Peyer's patch (tissue), 4 donors: Measurements from ENCODE around the gene C1orf122. TPM values are rescaled to one million over a fixed set of nuclear protein-coding genes. Genes with fewer than 3 reads are reported as not detected.
A peak's percentile ranks its signal among the peaks of the same experiment; 100 is the strongest.

Source experiments
- DNase-seq, 3 donors: peaks; one replicate each; pipeline ENCODE4 v3.0.0-alpha.2; 2017 to 2019
- H3K27ac ChIP-seq, 4 donors: fragments of 200-600 bp; sonication (generic); one replicate each; pipeline ENCODE4 v1.5.1; 2016 to 2019
- H3K27me3 ChIP-seq, 2 donors: fragments of 200-600 bp; sonication (generic); one replicate each; pipeline ENCODE4 v1.5.1; 2019
- H3K36me3 ChIP-seq, 3 donors: fragments of 200-600 bp; sonication (generic); one replicate each; pipeline ENCODE4 v1.5.1; 2016 to 2019
- H3K4me1 ChIP-seq, 4 donors: fragments of 200-600 bp; sonication (generic); one replicate each; pipeline ENCODE4 v1.5.1; 2016 to 2019
- H3K4me3 ChIP-seq, 4 donors: fragments of 200-600 bp; sonication (generic); 1 replicate in 3 of 4; 2 replicates in 1 of 4; pipeline ENCODE4 v1.5.1; 2016 to 2019; ENCODE audit warnings: mild to moderate bottlenecking in 1 of 4
- H3K9me3 ChIP-seq, 4 donors: fragments of 200-600 bp; sonication (generic); one replicate each; pipeline ENCODE4 v1.5.1; 2016 to 2019; ENCODE audit warnings: mild to moderate bottlenecking in 1 of 4
- CTCF ChIP-seq, 6 experiments: fragments of 450-650 bp in 4 of 6; fragments of 200-600 bp in 2 of 6; sonication (generic) in 1 of 6; IDR thresholded peaks; one replicate each; pipeline ENCODE4 v1.5.1; 2017 to 2019; ENCODE audit warnings: antibody characterized with exemption in 6 of 6, mild to moderate bottlenecking in 3 of 6, moderate library complexity in 1 of 6
- POLR2A ChIP-seq, 2 donors: fragments of 450-650 bp; IDR thresholded peaks; one replicate each; pipeline ENCODE4 v1.5.1; 2017; ENCODE audit warnings: antibody characterized with exemption in 2 of 2, mild to moderate bottlenecking in 2 of 2, moderate library complexity in 2 of 2
- total RNA-seq, 4 donors: library from RNA; depleted of rRNA; stranded (reverse); fragments of >200 nt; gene quantifications; one replicate each; pipeline ENCODE4 v1.1.0, GENCODE V29; 2016

C1orf122 gene
- total RNA-seq = 100 to 1,000 TPM in 1 of 4 donors, 10 to 100 TPM in 3; 27.2 to 178 (median 39.6) TPM

GRCh38 chr1:37807555-37808368 lies at the start of gene C1orf122, which contains the start of gene YRDC:
Gene C1orf122 (plus strand): TSS chr1:37807790. CDS start chr1:37808405, 615 bp downstream.
Gene YRDC (minus strand): TSS chr1:37808208. CDS start chr1:37808180, 28 bp downstream.
- Histone ChIP-seq H3K9me3 (no peaks in the 10 kb centered on the region), H3K27ac (peak within 1 kb of the TSS; percentile 89 to 97 (median 92)), H3K4me3 (peak within 1 kb of the TSS; percentile 63 to 96 (median 94)), H3K4me1 (peaks cover 0 to 27% (median 15%) of the 10 kb centered on the region in 4 donors), H3K27me3 (no peaks in the 10 kb centered on the region), H3K36me3 (peaks cover 0 to 49% (median 0%) of the 10 kb centered on the region in 3 donors)
- DNase-seq = peak; percentile 92 to 97 (median 96)
- TF ChIP-seq CTCF (IDR thresholded peaks at IDR 0.05) (peak in 1 of 6 experiments; percentile 9), POLR2A (IDR thresholded peaks at IDR 0.05) (peak; percentile 74 to 80)

GRCh38 chr1:37759451-37759850 lies 48.1 kb upstream of the C1orf122 start:
- H3K9me3 ChIP-seq = no peaks in the 10 kb centered on the region
- no peaks in the 10 kb centered on the region for H3K4me1 ChIP-seq
- no peaks in the 10 kb centered on the region for H3K36me3 ChIP-seq
- no peak overlapping the region for H3K27ac ChIP-seq
- TF ChIP-seq CTCF (IDR thresholded peaks at IDR 0.05) = no peak
- TF ChIP-seq POLR2A (IDR thresholded peaks at IDR 0.05) = no peak
- no peak overlapping the region for H3K4me3 ChIP-seq
- DNase-seq = no peak
- peaks cover 0 to 9% of the 10 kb centered on the region in 2 donors for H3K27me3 ChIP-seq

- H3K4me3 ChIP-seq = no peak overlapping the region
- H3K27me3 ChIP-seq = peaks cover 0 to 23% of the 10 kb centered on the region in 2 donors
- H3K9me3 ChIP-seq = no peaks in the 10 kb centered on the region
- no peak overlapping the region for H3K27ac ChIP-seq
- DNase-seq = no peak
- H3K4me1 ChIP-seq = no peaks in the 10 kb centered on the region
- no peaks in the 10 kb centered on the region for H3K36me3 ChIP-seq
- TF ChIP-seq CTCF (IDR thresholded peaks at IDR 0.05) = no peak
- no peak for TF ChIP-seq POLR2A (IDR thresholded peaks at IDR 0.05)
Measured at GRCh38 chr1:37761416-37762095, 46.0 kb upstream of the C1orf122 start.

GRCh38 chr1:37762516-37762915 lies 45.1 kb upstream of the C1orf122 start:
- H3K9me3 ChIP-seq = no peaks in the 10 kb centered on the region
- peaks cover 0 to 23% of the 10 kb centered on the region in 2 donors for H3K27me3 ChIP-seq
- H3K4me3 ChIP-seq = no peak overlapping the region
- DNase-seq = no peak
- no peak for TF ChIP-seq CTCF (IDR thresholded peaks at IDR 0.05)
- no peak for TF ChIP-seq POLR2A (IDR thresholded peaks at IDR 0.05)
- no peaks in the 10 kb centered on the region for H3K4me1 ChIP-seq
- no peaks in the 10 kb centered on the region for H3K36me3 ChIP-seq
- no peak overlapping the region for H3K27ac ChIP-seq

- DNase-seq = no peak
- H3K27me3 ChIP-seq = peaks cover 0 to 23% of the 10 kb centered on the region in 2 donors
- H3K4me3 ChIP-seq = no peak overlapping the region
- TF ChIP-seq POLR2A (IDR thresholded peaks at IDR 0.05) = no peak
- TF ChIP-seq CTCF (IDR thresholded peaks at IDR 0.05) = no peak
- no peaks in the 10 kb centered on the region for H3K36me3 ChIP-seq
- H3K4me1 ChIP-seq = no peaks in the 10 kb centered on the region
- H3K9me3 ChIP-seq = no peaks in the 10 kb centered on the region
- H3K27ac ChIP-seq = no peak overlapping the region
Measured at GRCh38 chr1:37763791-37764413, 43.7 kb upstream of the C1orf122 start.
